ENCODE data around the gene NDUFA5. TPM values are rescaled to one million over a fixed set of nuclear protein-coding genes. Genes with fewer than 3 reads are reported as not detected.

The NDUFA5 gene
- polyA plus RNA-seq, 1 donor (not counting 4 experiments of a cell fraction or from before 2014, with no cell fraction given): 36.9 TPM

GRCh38 chr7:123522066-123522465, 35.6 kb downstream of the NDUFA5 start:
- no peak overlapping the region for H3K4me2 ChIP-seq (ENCODE audit: control insufficient read depth, extremely low read depth, insufficient read depth, low read depth, low read length)
- no peaks in the 10 kb centered on the region for H3K27me3 ChIP-seq (ENCODE audit: control insufficient read depth, extremely low read depth, insufficient read depth, low read length)
- no peaks in the 10 kb centered on the region for H3K4me1 ChIP-seq (ENCODE audit: control insufficient read depth, extremely low read depth, insufficient read depth, low read length)
- no peaks in the 10 kb centered on the region for H3K9me3 ChIP-seq (ENCODE audit: control insufficient read depth, low read depth, low read length)
- H4K20me1 ChIP-seq (ENCODE audit: control insufficient read depth, extremely low read depth, insufficient read depth, low read length): no peaks in the 10 kb centered on the region
- no peak overlapping the region for H3K27ac ChIP-seq (ENCODE audit: control insufficient read depth, insufficient read depth, low read length)
- FAIRE-seq: no peak
- no peaks in the 10 kb centered on the region for H3K9me1 ChIP-seq (ENCODE audit: control insufficient read depth, extremely low read depth, insufficient read depth, low read length)
- no peak for TF ChIP-seq EZH2 (IDR thresholded peaks at IDR 0.05; ENCODE audit: low read length)
- no peak for TF ChIP-seq CTCF (optimal IDR thresholded peaks at IDR 0.05 in 1 of 3, IDR thresholded peaks at IDR 0.05 in 1 of 3, conservative IDR thresholded peaks at IDR 0.05 in 1 of 3; ENCODE audit: extremely low read depth in 1 of 3, insufficient read depth in 2 of 3, low read length in 3 of 3)
- no peak overlapping the region for H3K9ac ChIP-seq (ENCODE audit: control insufficient read depth, extremely low read depth, insufficient read depth, low read length)
- dilution Hi-C loops (cut with MboI; ENCODE audit: extremely low pct_ligation_motif_present, low sequenced_read_pairs): no loop called here
- H3K4me3 ChIP-seq (ENCODE audit: control insufficient read depth in 2 of 3, extremely low read depth in 1 of 3, insufficient read depth in 2 of 3, low read depth in 1 of 3, low read length in 3 of 3): no peak overlapping the region
- H3K79me2 ChIP-seq (ENCODE audit: control insufficient read depth, insufficient read depth, low read length): no peaks in the 10 kb centered on the region
- DNase-seq (ENCODE audit: low read depth, low spot score): no peak
- no peaks in the 10 kb centered on the region for H3K36me3 ChIP-seq (ENCODE audit: control insufficient read depth in 2 of 2, extremely low read depth in 1 of 2, insufficient read depth in 2 of 2, low read length in 2 of 2)
- no peak overlapping the region for H2AFZ ChIP-seq (ENCODE audit: control insufficient read depth, low read length)

- Histone ChIP-seq H4K20me1 (ENCODE audit: control insufficient read depth, extremely low read depth, insufficient read depth, low read length) (no peaks in the 10 kb centered on the region), H3K36me3 (ENCODE audit: control insufficient read depth in 2 of 2, extremely low read depth in 1 of 2, insufficient read depth in 2 of 2, low read length in 2 of 2) (no peaks in the 10 kb centered on the region), H3K9me1 (ENCODE audit: control insufficient read depth, extremely low read depth, insufficient read depth, low read length) (no peaks in the 10 kb centered on the region), H3K27me3 (ENCODE audit: control insufficient read depth, extremely low read depth, insufficient read depth, low read length) (no peaks in the 10 kb centered on the region), H3K9me3 (ENCODE audit: control insufficient read depth, low read depth, low read length) (no peaks in the 10 kb centered on the region), H3K79me2 (ENCODE audit: control insufficient read depth, insufficient read depth, low read length) (no peaks in the 10 kb centered on the region), H3K4me2 (ENCODE audit: control insufficient read depth, extremely low read depth, insufficient read depth, low read depth, low read length) (no peak overlapping the region), H3K4me3 (ENCODE audit: control insufficient read depth in 2 of 3, extremely low read depth in 1 of 3, insufficient read depth in 2 of 3, low read depth in 1 of 3, low read length in 3 of 3) (no peak overlapping the region), H3K27ac (ENCODE audit: control insufficient read depth, insufficient read depth, low read length) (no peak overlapping the region), H3K4me1 (ENCODE audit: control insufficient read depth, extremely low read depth, insufficient read depth, low read length) (no peaks in the 10 kb centered on the region), H2AFZ (ENCODE audit: control insufficient read depth, low read length) (no peak overlapping the region), H3K9ac (ENCODE audit: control insufficient read depth, extremely low read depth, insufficient read depth, low read length) (no peak overlapping the region)
- FAIRE-seq: no peak
- no peak for DNase-seq (ENCODE audit: low read depth, low spot score)
- dilution Hi-C loops (cut with MboI; ENCODE audit: extremely low pct_ligation_motif_present, low sequenced_read_pairs): no loop called here
- no peak for TF ChIP-seq EZH2 (IDR thresholded peaks at IDR 0.05; ENCODE audit: low read length)
- TF ChIP-seq CTCF (optimal IDR thresholded peaks at IDR 0.05 in 1 of 3, IDR thresholded peaks at IDR 0.05 in 1 of 3, conservative IDR thresholded peaks at IDR 0.05 in 1 of 3; ENCODE audit: extremely low read depth in 1 of 3, insufficient read depth in 2 of 3, low read length in 3 of 3): no peak
Measured at GRCh38 chr7:123505221-123505620, 52.4 kb downstream of the NDUFA5 start.
